ENCODE measurements around the gene TTC4. TPM values are rescaled to one million over a fixed set of nuclear protein-coding genes. Genes with fewer than 3 reads are reported as not detected.

Gene TTC4
- total RNA-seq, 2 experiments from 2014 or later: 24.3 to 26.1 TPM

DNA sequence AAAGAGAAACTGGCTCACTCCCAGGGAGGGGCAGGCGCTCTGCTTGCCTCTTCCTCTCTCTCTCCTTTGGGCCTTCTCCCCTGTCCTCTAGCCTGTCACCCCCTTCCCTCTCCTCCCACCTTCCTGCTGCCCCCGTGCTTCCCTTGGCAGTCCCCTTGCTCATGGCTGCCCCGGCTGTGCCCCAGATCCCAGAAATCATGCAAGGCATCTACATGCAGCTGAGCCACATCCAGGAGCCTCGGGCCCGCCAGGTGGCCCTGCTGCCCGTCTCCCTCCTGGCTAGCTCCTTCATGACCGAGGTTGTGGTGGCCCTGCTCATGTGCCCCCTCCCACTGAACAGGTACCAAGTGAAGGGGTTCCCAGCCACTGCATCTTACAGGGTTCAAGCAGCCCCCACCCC lies 36.0 kb upstream of the TTC4 start:
- Histone ChIP-seq H3K79me2 (ENCODE audit: insufficient read depth, low read depth, low read length) (no peaks in the 10 kb centered on the region), H3K36me3 (ENCODE audit: insufficient read depth, low read length) (no peaks in the 10 kb centered on the region), H3K9me2 (ENCODE audit: insufficient read depth, low read length) (no peaks in the 10 kb centered on the region), H3K4me2 (ENCODE audit: low read length) (no peak overlapping the region), H3K9me3 (ENCODE audit: low read length) (no peaks in the 10 kb centered on the region), H4K20me1 (ENCODE audit: insufficient read depth, low read length) (no peaks in the 10 kb centered on the region), H3K4me3 (ENCODE audit: low read depth, low read length, poor library complexity, severe bottlenecking) (no peak overlapping the region), H3K4me1 (ENCODE audit: insufficient read depth, low read length, poor library complexity, severe bottlenecking) (no peaks in the 10 kb centered on the region), H2AFZ (ENCODE audit: low read length) (no peak overlapping the region), H3K27ac (ENCODE audit: low read depth, low read length, poor library complexity, severe bottlenecking) (no peak overlapping the region)
- ChIA-PET CTCF (ENCODE audit: unreplicated experiment) (interaction anchor here (0.9 kb wide), 1 partner anchor 10 kb away, joined by 4 read pairs; no protein-coding TSS in a partner anchor), POLR2A (no interaction called here)
- no peak for DNase-seq (ENCODE audit: low spot score)
- BruUV-seq (replicated peaks): no TSS peak
- TF ChIP-seq EZH2phosphoT487 (IDR thresholded peaks at IDR 0.05; ENCODE audit: borderline replicate concordance, low read depth, low read length): no peak
- TF ChIP-seq, protein P1, sequence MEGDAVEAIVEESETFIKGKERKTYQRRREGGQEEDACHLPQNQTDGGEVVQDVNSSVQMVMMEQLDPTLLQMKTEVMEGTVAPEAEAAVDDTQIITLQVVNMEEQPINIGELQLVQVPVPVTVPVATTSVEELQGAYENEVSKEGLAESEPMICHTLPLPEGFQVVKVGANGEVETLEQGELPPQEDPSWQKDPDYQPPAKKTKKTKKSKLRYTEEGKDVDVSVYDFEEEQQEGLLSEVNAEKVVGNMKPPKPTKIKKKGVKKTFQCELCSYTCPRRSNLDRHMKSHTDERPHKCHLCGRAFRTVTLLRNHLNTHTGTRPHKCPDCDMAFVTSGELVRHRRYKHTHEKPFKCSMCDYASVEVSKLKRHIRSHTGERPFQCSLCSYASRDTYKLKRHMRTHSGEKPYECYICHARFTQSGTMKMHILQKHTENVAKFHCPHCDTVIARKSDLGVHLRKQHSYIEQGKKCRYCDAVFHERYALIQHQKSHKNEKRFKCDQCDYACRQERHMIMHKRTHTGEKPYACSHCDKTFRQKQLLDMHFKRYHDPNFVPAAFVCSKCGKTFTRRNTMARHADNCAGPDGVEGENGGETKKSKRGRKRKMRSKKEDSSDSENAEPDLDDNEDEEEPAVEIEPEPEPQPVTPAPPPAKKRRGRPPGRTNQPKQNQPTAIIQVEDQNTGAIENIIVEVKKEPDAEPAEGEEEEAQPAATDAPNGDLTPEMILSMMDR (conservative IDR thresholded peaks at IDR 0.05; ENCODE audit: low read length): no peak
- intact Hi-C loops (cut with micrococcal nuclease; ENCODE audit: unreplicated experiment): no loop called here

DNA sequence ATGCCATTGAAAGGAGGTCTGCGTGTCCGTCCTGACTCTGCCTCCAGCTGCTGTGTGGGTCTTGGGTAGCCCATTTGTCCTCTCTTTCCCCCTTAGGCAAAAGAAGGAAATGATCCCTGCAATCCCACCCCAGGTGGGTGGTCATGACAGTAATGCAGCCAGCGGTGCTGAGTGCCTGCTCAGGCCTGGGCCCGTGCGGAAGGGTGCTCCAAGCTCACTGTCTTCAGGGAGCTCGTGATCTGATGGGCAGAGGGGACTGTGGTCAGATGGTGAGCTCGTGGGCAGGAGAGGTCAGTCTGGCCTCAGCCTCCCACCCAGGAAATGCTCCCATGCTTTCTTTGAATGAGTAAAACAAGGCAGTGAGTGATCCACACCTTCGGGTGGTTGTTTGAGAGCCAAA lies 35.3 kb upstream of the TTC4 start:
- CTCF ChIA-PET (ENCODE audit: unreplicated experiment): no interaction called here
- no peak overlapping the region for H3K27ac ChIP-seq (ENCODE audit: low read depth, low read length, poor library complexity, severe bottlenecking)
- H4K20me1 ChIP-seq (ENCODE audit: insufficient read depth, low read length): no peaks in the 10 kb centered on the region
- no peaks in the 10 kb centered on the region for H3K4me1 ChIP-seq (ENCODE audit: insufficient read depth, low read length, poor library complexity, severe bottlenecking)
- POLR2A ChIA-PET: interaction anchor here (0.8 kb wide), 1 partner anchor 1943 kb away, joined by 3 read pairs; no protein-coding TSS in a partner anchor
- no peak overlapping the region for H3K4me2 ChIP-seq (ENCODE audit: low read length)
- no peaks in the 10 kb centered on the region for H3K79me2 ChIP-seq (ENCODE audit: insufficient read depth, low read depth, low read length)
- no peaks in the 10 kb centered on the region for H3K9me3 ChIP-seq (ENCODE audit: low read length)
- no peaks in the 10 kb centered on the region for H3K9me2 ChIP-seq (ENCODE audit: insufficient read depth, low read length)
- H2AFZ ChIP-seq (ENCODE audit: low read length): no peak overlapping the region
- intact Hi-C loops (cut with micrococcal nuclease; ENCODE audit: unreplicated experiment): no loop called here
- DNase-seq (ENCODE audit: low spot score): no peak
- BruUV-seq (replicated peaks): no TSS peak
- TF ChIP-seq, protein P1 (conservative IDR thresholded peaks at IDR 0.05; ENCODE audit: low read length): no peak
- no peak for TF ChIP-seq EZH2phosphoT487 (IDR thresholded peaks at IDR 0.05; ENCODE audit: borderline replicate concordance, low read depth, low read length)
- no peak overlapping the region for H3K4me3 ChIP-seq (ENCODE audit: low read depth, low read length, poor library complexity, severe bottlenecking)
- H3K36me3 ChIP-seq (ENCODE audit: insufficient read depth, low read length): no peaks in the 10 kb centered on the region

DNA sequence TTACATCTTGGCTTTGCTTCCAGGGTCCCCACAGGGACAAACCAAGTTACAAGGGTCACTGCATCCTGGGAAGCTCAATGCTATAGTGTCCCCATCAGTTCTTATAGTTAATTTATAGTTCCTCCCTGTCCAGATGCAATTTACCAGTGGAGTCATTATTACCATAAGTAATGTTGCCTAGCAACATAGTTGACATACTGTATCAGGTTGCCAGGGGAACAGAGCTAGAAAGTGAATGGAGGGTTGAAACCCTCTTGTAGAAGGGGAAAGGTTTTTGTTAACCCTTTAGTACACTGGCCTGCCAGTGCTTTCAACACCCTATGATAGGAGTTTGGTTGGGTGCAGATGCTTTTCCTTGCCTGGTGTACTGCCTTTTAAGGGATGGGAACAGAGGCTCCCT lies 34.3 kb upstream of the TTC4 start:
- ChIA-PET POLR2A (interaction anchor here (0.6 kb wide), 1 partner anchor 354 kb away, joined by 3 read pairs; no protein-coding TSS in a partner anchor), CTCF (ENCODE audit: unreplicated experiment) (no interaction called here)
- H2AFZ ChIP-seq (ENCODE audit: low read length): no peak overlapping the region
- no peak for DNase-seq (ENCODE audit: low spot score)
- TF ChIP-seq EZH2phosphoT487 (IDR thresholded peaks at IDR 0.05; ENCODE audit: borderline replicate concordance, low read depth, low read length): no peak
- TF ChIP-seq, protein P1 (conservative IDR thresholded peaks at IDR 0.05; ENCODE audit: low read length): no peak
- H4K20me1 ChIP-seq (ENCODE audit: insufficient read depth, low read length): no peaks in the 10 kb centered on the region
- H3K79me2 ChIP-seq (ENCODE audit: insufficient read depth, low read depth, low read length): no peaks in the 10 kb centered on the region
- H3K9me3 ChIP-seq (ENCODE audit: low read length): no peaks in the 10 kb centered on the region
- BruUV-seq (replicated peaks): no TSS peak
- intact Hi-C loops (cut with micrococcal nuclease; ENCODE audit: unreplicated experiment): no loop called here
- H3K36me3 ChIP-seq (ENCODE audit: insufficient read depth, low read length): no peaks in the 10 kb centered on the region
- no peaks in the 10 kb centered on the region for H3K9me2 ChIP-seq (ENCODE audit: insufficient read depth, low read length)
- no peak overlapping the region for H3K4me3 ChIP-seq (ENCODE audit: low read depth, low read length, poor library complexity, severe bottlenecking)
- no peak overlapping the region for H3K27ac ChIP-seq (ENCODE audit: low read depth, low read length, poor library complexity, severe bottlenecking)
- no peak overlapping the region for H3K4me2 ChIP-seq (ENCODE audit: low read length)
- no peaks in the 10 kb centered on the region for H3K4me1 ChIP-seq (ENCODE audit: insufficient read depth, low read length, poor library complexity, severe bottlenecking)

Measured in OCI-LY7 (cell line).